Measurements from ENCODE around the gene CD38.

- TF ChIP-seq DMTF1 (CRISPR knock-in tag; IDR thresholded peaks at IDR 0.05): no peak
- no peak for TF ChIP-seq CTCF (CRISPR knock-in tag; IDR thresholded peaks at IDR 0.05)
- TF ChIP-seq PREB (CRISPR knock-in tag; IDR thresholded peaks at IDR 0.05): no peak
- TF ChIP-seq CREB1 (IDR thresholded peaks at IDR 0.05): no peak
- TF ChIP-seq CREB1 (CRISPR knock-in tag; IDR thresholded peaks at IDR 0.05): no peak
- no peak for TF ChIP-seq BCL3 (CRISPR knock-in tag; IDR thresholded peaks at IDR 0.05)
- TF ChIP-seq CEBPB (IDR thresholded peaks at IDR 0.05; ENCODE audit: borderline replicate concordance, low read depth, low read length): no peak
- TF ChIP-seq SAFB2 (CRISPR knock-in tag; IDR thresholded peaks at IDR 0.05; ENCODE audit: borderline replicate concordance, low read depth): no peak
- TF ChIP-seq BHLHE40 (IDR thresholded peaks at IDR 0.05; ENCODE audit: low read length): no peak
- TF ChIP-seq ZNF615 (CRISPR knock-in tag; IDR thresholded peaks at IDR 0.05; ENCODE audit: borderline replicate concordance): no peak
- no peak for TF ChIP-seq GTF2F1 (IDR thresholded peaks at IDR 0.05; ENCODE audit: low read length)
- no peak for TF ChIP-seq TAF1 (CRISPR knock-in tag; IDR thresholded peaks at IDR 0.05)
- TF ChIP-seq POLR2AphosphoS5 (IDR thresholded peaks at IDR 0.05; ENCODE audit: low read depth, low read length): no peak
- no peak for TF ChIP-seq NR3C1 (CRISPR knock-in tag; IDR thresholded peaks at IDR 0.05)
- no peak for TF ChIP-seq PAX8 (CRISPR knock-in tag; IDR thresholded peaks at IDR 0.05; ENCODE audit: borderline replicate concordance)
Measured at GRCh38 chr4:15902746-15903145, 124.6 kb downstream of the CD38 start.
